B cell (primary cell): Measurements from ENCODE around the gene ALOXE3. TPM values are rescaled to one million over a fixed set of nuclear protein-coding genes. Genes with fewer than 3 reads are reported as not detected.

Experiments used
- ATAC-seq: fragments of 200-7000 bp; cut with Tn5 transposase; one replicate; pipeline ENCODE4 v1.10.0; 2021; ENCODE audit warnings: low read depth, mild to moderate bottlenecking, moderate number of reproducible peaks, moderate library complexity
- CTCF ChIA-PET: fragments of 350-600 bp; sonication (Branson Sonifier 250); formaldehyde crosslinking; loops from one replicate; lab custom pipeline; 2021; ENCODE audit warnings: antibody characterized with exemption, inconsistent platforms; lab: Charles Lee
- POLR2A ChIA-PET: fragments of 350-600 bp; sonication (Branson Sonifier 250); formaldehyde crosslinking; loops from one replicate; lab custom pipeline; 2021; ENCODE audit warnings: antibody characterized with exemption; lab: Charles Lee
- DNase-seq: peaks from one replicate; pipeline ENCODE4 v3.0.0; 2013
- H2AFZ ChIP-seq: 2 replicates; pipeline ENCODE4 v1.6.1; 2012; ENCODE audit warnings: mild to moderate bottlenecking, low read depth, low read length; ENCODE audit not compliant: insufficient read depth, poor library complexity, severe bottlenecking
- H3K27ac ChIP-seq, 2 donors: 1 replicate in 1 of 2; 2 replicates in 1 of 2; pipeline ENCODE4 v1.5.1; 2012 to 2013; ENCODE audit warnings: low read length in 2 of 2, mild to moderate bottlenecking in 2 of 2, moderate library complexity in 1 of 2
- H3K27me3 ChIP-seq, 4 experiments: fragments of 200-600 bp in 1 of 4; sonication (generic) in 1 of 4; replicated peaks in 1 of 4; 1 replicate in 2 of 4; 2 replicates in 2 of 4; pipeline versions ENCODE4 v1.6.1 to v1.7.0; 2013 to 2016; ENCODE audit warnings: low read length in 3 of 4, mild to moderate bottlenecking in 2 of 4, mixed read lengths in 1 of 4, moderate library complexity in 1 of 4; ENCODE audit not compliant: insufficient read depth in 4 of 4, control insufficient read depth in 3 of 4; ENCODE audit errors: control extremely low read depth in 1 of 4
- H3K36me3 ChIP-seq, 2 experiments: replicated peaks in 1 of 2; 1 replicate in 1 of 2; 2 replicates in 1 of 2; pipeline versions ENCODE4 v1.6.1 to v1.7.1; 2013; ENCODE audit warnings: low read length in 1 of 2; ENCODE audit not compliant: insufficient read depth in 2 of 2, control insufficient read depth in 1 of 2; ENCODE audit errors: control extremely low read depth in 1 of 2, extremely low read depth in 1 of 2
- H3K4me1 ChIP-seq, 2 donors: fragments of 200-600 bp in 1 of 2; sonication (generic) in 1 of 2; 1 replicate in 1 of 2; 2 replicates in 1 of 2; pipeline versions ENCODE4 v1.5.1 to v1.6.1; 2013 to 2017; ENCODE audit warnings: low read length in 2 of 2; ENCODE audit not compliant: control insufficient read depth in 2 of 2, insufficient read depth in 2 of 2
- H3K4me2 ChIP-seq: replicated peaks from 2 replicates; pipeline ENCODE3; 2012; ENCODE audit warnings: mild to moderate bottlenecking, low read depth, low read length; ENCODE audit not compliant: poor library complexity, severe bottlenecking
- H3K4me3 ChIP-seq, 5 experiments: fragments of 200-600 bp in 1 of 5; sonication (generic) in 1 of 5; 1 replicate in 3 of 5; 2 replicates in 2 of 5; pipeline versions ENCODE4 v1.5.1 to v1.7.0; 2011 to 2016; ENCODE audit warnings: low read length in 4 of 5, mild to moderate bottlenecking in 4 of 5, low read depth in 2 of 5, control low read depth in 1 of 5, moderate library complexity in 1 of 5; ENCODE audit not compliant: insufficient read depth in 1 of 5; ENCODE audit errors: control extremely low read depth in 1 of 5, extremely low read depth in 1 of 5
- H3K79me2 ChIP-seq: fragments of 200-600 bp; sonication (generic); one replicate; pipeline ENCODE4 v1.6.0; 2016; ENCODE audit warnings: low read length; ENCODE audit not compliant: control insufficient read depth, insufficient read depth
- H3K9ac ChIP-seq: fragments of 200-600 bp; sonication (generic); 2 replicates; pipeline ENCODE4 v1.6.1; 2017; ENCODE audit warnings: mild to moderate bottlenecking, low read length, moderate library complexity
- H3K9me3 ChIP-seq, 3 donors: one replicate each; pipeline versions ENCODE4 v1.6.1 to v1.7.1; 2013; ENCODE audit warnings: low read length in 2 of 3; ENCODE audit not compliant: control insufficient read depth in 2 of 3, insufficient read depth in 1 of 3; ENCODE audit errors: control extremely low read depth in 1 of 3
- H4K20me1 ChIP-seq: 2 replicates; pipeline ENCODE4 v1.6.0; 2012; ENCODE audit warnings: mild to moderate bottlenecking, low read length; ENCODE audit not compliant: insufficient read depth, control insufficient read depth, poor library complexity, severe bottlenecking
- H3K27ac Mint-ChIP-seq: one replicate; pipeline ENCODE4 v1.8.0; 2021; ENCODE audit warnings: mixed read lengths
- H3K27me3 Mint-ChIP-seq: one replicate; pipeline ENCODE4 v1.8.0; 2021; ENCODE audit warnings: mixed read lengths
- H3K4me1 Mint-ChIP-seq: one replicate; pipeline ENCODE4 v1.8.0; 2021; ENCODE audit warnings: mixed read lengths
- H3K4me3 Mint-ChIP-seq: one replicate; pipeline ENCODE4 v1.8.0; 2021; ENCODE audit warnings: mixed read lengths
- H3K9me3 Mint-ChIP-seq: one replicate; pipeline ENCODE4 v1.8.0; 2022; ENCODE audit warnings: mixed read lengths; ENCODE audit not compliant: insufficient read depth
- CTCF ChIP-seq: fragments of 200-600 bp; IDR thresholded peaks from one replicate; pipeline ENCODE4 v1.8.0; 2022; ENCODE audit warnings: antibody characterized with exemption, mild to moderate bottlenecking
- EZH2 ChIP-seq: IDR thresholded peaks from 2 replicates; pipeline ENCODE4 v1.6.1; 2012; ENCODE audit warnings: borderline replicate concordance, low read depth, mild to moderate bottlenecking, moderate library complexity, low read length; ENCODE audit not compliant: insufficient read depth, poor library complexity, severe bottlenecking
- WGBS: methylation state at CpG from one replicate; pipeline ENCODE4 v1.1.5; 2013; ENCODE audit warnings: missing lambda C conversion rate; ENCODE audit not compliant: insufficient coverage; 5-methylcytosine and 5-hydroxymethylcytosine counted together
- intact Hi-C: fragments of 100-400 bp; cut with micrococcal nuclease; formaldehyde crosslinking; loops from one replicate; pipeline ENCODE4 v1.10.0; 2022
- polyA plus RNA-seq: library from polyadenylated mRNA; depleted of rRNA; stranded (reverse); fragments of >200 nt; gene quantifications from 2 replicates; pipeline ENCODE4 v1.2.3, GENCODE V29; 2012
- total RNA-seq, 2 donors: library from RNA; stranded (reverse); fragments of 120-200 nt in 1 of 2; gene quantifications; 1 replicate in 1 of 2; 2 replicates in 1 of 2; pipeline versions ENCODE4 v1.2.3 to v1.2.4, GENCODE V29; 2013 to 2022

The ALOXE3 gene
- total and polyA plus RNA-seq, 2 donors (not counting 1 experiment from before 2014, with no cell fraction given), result 0.04 TPM; not detected in 1

GRCh38 chr17:8072729-8073461 is 45.4 kb downstream of the ALOXE3 start:
- Mint-ChIP-seq H3K9me3 (no peaks in the 10 kb centered on the region), H3K4me1 (peaks cover 28% of the 10 kb centered on the region), H3K4me3 (peak overlapping the region; percentile 81), H3K27me3 (peaks cover 48% of the 10 kb centered on the region), H3K27ac (peak overlapping the region; percentile 15)
- 5% methylated on average over 37 of the region's 40 CpGs for WGBS
- ATAC-seq (no peak), DNase-seq (peak; percentile 66)
- Histone ChIP-seq H3K27ac (no peak overlapping the region), H2AFZ (peak overlapping the region; percentile 55), H3K4me2 (peak overlapping the region; percentile 74), H3K27me3 (peaks cover 0 to 57% (median 39%) of the 10 kb centered on the region in 4 experiments), H3K36me3 (no peaks in the 10 kb centered on the region), H4K20me1 (no peaks in the 10 kb centered on the region), H3K4me3 (peak overlapping the region in 3 of 5 experiments; percentile 4 to 34 (median 21)), H3K9ac (peak overlapping the region; percentile 47), H3K79me2 (no peaks in the 10 kb centered on the region), H3K9me3 (peaks cover 0 to 19% (median 0%) of the 10 kb centered on the region in 3 donors), H3K4me1 (peaks cover 25 to 28% of the 10 kb centered on the region in 2 donors)
- TF ChIP-seq CTCF (no peak), EZH2 (no peak)
- intact Hi-C loops, result loop anchor here (1.0 to 2.0 kb wide), 2 partner anchors 13 to 46 kb away; partner anchors contain the start of gene ALOXE3
- POLR2A ChIA-PET, result interaction anchor here (1.2 kb wide), 1 partner anchor 18 kb away, joined by 4 read pairs; no protein-coding TSS in a partner anchor
- CTCF ChIA-PET, result interaction anchor here (0.5 to 11.5 kb wide), 27 partner anchors 7 to 1029 kb away, joined by 3 to 360 read pairs (median 4); partner anchors contain the start of genes ALOX12B, ALOXE3, CTC1 and GUCY2D
